K562 (cell line): ENCODE data around the gene TMEM178A. TPM values are rescaled to one million over a fixed set of nuclear protein-coding genes. Genes with fewer than 3 reads are reported as not detected.

Experiments used
- ATAC-seq: fragments of 200-7000 bp; cut with Tn5 transposase; 3 replicates; pipeline ENCODE4 v1.9.1; 2020; ENCODE audit warnings: moderate library complexity
- BruUV-seq: library from RNA; stranded (reverse); fragments of 400-500 nt; replicated peaks from 2 replicates; lab custom pipeline; 2021; lab: Mats Ljungman, UMichigan
- CTCF ChIA-PET: fragments of 300-600 bp; formaldehyde crosslinking; extraction: SDS; loops from one replicate; lab custom pipeline; 2021; ENCODE audit warnings: low intra/inter-chr PET ratio; lab: Yijun Ruan, JAX
- POLR2A ChIA-PET: fragments of 300-600, 350-650 bp; sonication (Branson Sonifier 250); formaldehyde crosslinking; extraction: SDS; loops from one replicate; lab custom pipeline; 2021; ENCODE audit warnings: antibody characterized with exemption, inconsistent platforms; lab: Yijun Ruan, JAX
- DNase-seq, 4 experiments: peaks; one replicate each; pipeline versions ENCODE4 v3.0.0 to v3.0.0-alpha.2; 2011 to 2018; ENCODE audit warnings: low spot score in 3 of 4, mixed read lengths in 3 of 4; ENCODE audit errors: extremely low read depth in 1 of 4
- FAIRE-seq: peaks from 2 replicates; lab custom pipeline; 2011; peaks lifted over from hg19 to GRCh38; lab: Jason Lieb, UNC
- H2AFZ ChIP-seq: 2 replicates; pipeline ENCODE4 v1.6.0; 2011; ENCODE audit warnings: low read depth, low read length, control low read depth, inconsistent platforms
- H3K27ac ChIP-seq: fragments of 200-600 bp; 3 replicates; pipeline ENCODE4 v1.8.0; 2011; ENCODE audit warnings: low read depth, mild to moderate bottlenecking, control low read depth, inconsistent platforms, low read length, moderate library complexity, mixed read lengths; ENCODE audit errors: extremely low read depth
- H3K27me3 ChIP-seq, 2 experiments: fragments of 300-600 bp in 1 of 2; 2 replicates in 1 of 2; 3 replicates in 1 of 2; pipeline versions ENCODE4 v1.6.0 to v1.8.0; 2011; ENCODE audit warnings: inconsistent platforms in 2 of 2, low read length in 2 of 2, mild to moderate bottlenecking in 1 of 2, mixed read lengths in 1 of 2, moderate library complexity in 1 of 2; ENCODE audit not compliant: control insufficient read depth in 2 of 2, insufficient read depth in 2 of 2
- H3K36me3 ChIP-seq: fragments of 300-600 bp; 3 replicates; pipeline ENCODE4 v1.8.0; 2011; ENCODE audit warnings: mild to moderate bottlenecking, low read length, inconsistent platforms; ENCODE audit not compliant: control insufficient read depth, insufficient read depth
- H3K4me1 ChIP-seq, 2 experiments: fragments of 200-600 bp in 1 of 2; replicated peaks in 1 of 2; 2 replicates in 1 of 2; 3 replicates in 1 of 2; pipeline versions ENCODE4 v1.5.1 to v1.8.0; 2011; ENCODE audit warnings: inconsistent platforms in 2 of 2, low read length in 2 of 2, mild to moderate bottlenecking in 1 of 2, mixed read lengths in 1 of 2, moderate library complexity in 1 of 2; ENCODE audit not compliant: control insufficient read depth in 2 of 2, insufficient read depth in 2 of 2
- H3K4me2 ChIP-seq: 2 replicates; pipeline ENCODE4 v1.6.1; 2011; ENCODE audit warnings: low read length, control low read depth, inconsistent platforms, mixed read lengths; ENCODE audit not compliant: insufficient read depth
- H3K4me3 ChIP-seq: fragments of 200-600 bp; sonication (generic), shearing (Covaris generic); 2 replicates; pipeline ENCODE4 v1.5.1; 2016; ENCODE audit warnings: control low read depth, inconsistent platforms
- H3K79me2 ChIP-seq: fragments of 200-600 bp; 3 replicates; pipeline ENCODE4 v1.8.0; 2011; ENCODE audit warnings: low read length, inconsistent platforms; ENCODE audit not compliant: control insufficient read depth, insufficient read depth
- H3K9ac ChIP-seq, 2 experiments: 2 replicates each; pipeline versions ENCODE4 v1.6.0 to v1.6.1; 2011; ENCODE audit warnings: low read depth in 2 of 2, low read length in 2 of 2, control low read depth in 1 of 2, inconsistent platforms in 1 of 2, mild to moderate bottlenecking in 1 of 2, mixed read lengths in 1 of 2; ENCODE audit not compliant: insufficient read depth in 1 of 2
- H3K9me1 ChIP-seq: one replicate; pipeline ENCODE4 v1.6.0; 2011; ENCODE audit warnings: inconsistent platforms, mild to moderate bottlenecking, low read length, moderate library complexity; ENCODE audit not compliant: control insufficient read depth, insufficient read depth
- H3K9me3 ChIP-seq: replicated peaks from 2 replicates; pipeline ENCODE4 v1.5.1; 2011; ENCODE audit warnings: low read depth, low read length, inconsistent platforms; ENCODE audit not compliant: control insufficient read depth, insufficient read depth
- H4K20me1 ChIP-seq: replicated peaks from 2 replicates; pipeline ENCODE4 v1.6.1; 2011; ENCODE audit warnings: low read length, inconsistent platforms, mixed read lengths; ENCODE audit not compliant: control insufficient read depth, insufficient read depth
- ATF7 ChIP-seq: fragments of 450-650 bp; IDR thresholded peaks from 2 replicates; pipeline ENCODE4 v1.7.1; 2014; ENCODE audit warnings: mild to moderate bottlenecking, moderate library complexity
- BCL6 ChIP-seq: fragments of 250-450 bp; sonication (Bioruptor Pico); IDR thresholded peaks from 2 replicates; pipeline ENCODE4 v1.4.0; 2020
- EP400 ChIP-seq: fragments of 450-650 bp; IDR thresholded peaks from 2 replicates; pipeline ENCODE4 v1.6.1; 2017; ENCODE audit warnings: antibody characterized with exemption, mild to moderate bottlenecking, moderate library complexity
- HDAC1 ChIP-seq, 2 experiments: fragments of 450-650 bp; IDR thresholded peaks; 2 replicates each; pipeline ENCODE4 v1.6.1; 2016 to 2017; ENCODE audit warnings: inconsistent platforms in 1 of 2, mild to moderate bottlenecking in 1 of 2, moderate library complexity in 1 of 2
- MEIS2 ChIP-seq: fragments of 450-650 bp; IDR thresholded peaks from 2 replicates; pipeline ENCODE4 v1.6.1; 2014; ENCODE audit warnings: mild to moderate bottlenecking; ENCODE audit not compliant: partially characterized antibody
- PRMT5 ChIP-seq: sonication (generic); formaldehyde crosslinking; IDR thresholded peaks from 2 replicates; pipeline ENCODE4 v1.5.0; 2020; ENCODE audit warnings: missing genetic modification reagents
- RAD51 ChIP-seq: fragments of 450-650 bp; IDR thresholded peaks from 2 replicates; pipeline ENCODE4 v1.7.1; 2016; ENCODE audit warnings: low read depth, mild to moderate bottlenecking, borderline replicate concordance
- RCOR1 ChIP-seq, 2 experiments: IDR thresholded peaks; 2 replicates each; pipeline ENCODE4 v1.6.1; 2012; ENCODE audit warnings: low read depth in 2 of 2, low read length in 2 of 2, borderline replicate concordance in 1 of 2, improper control_type of control experiment in 1 of 2
- SREBF1 ChIP-seq: fragments of 150-350 bp; IDR thresholded peaks from 2 replicates; pipeline ENCODE4 v1.6.1; 2014; ENCODE audit warnings: antibody characterized with exemption, low read depth, low read length, borderline replicate concordance
- TFAM ChIP-seq: fragments of 250-450 bp; sonication (Bioruptor Pico); conservative IDR thresholded peaks from 2 replicates; pipeline ENCODE4 v1.5.0; 2021; ENCODE audit warnings: mild to moderate bottlenecking, moderate library complexity
- ZBTB7A ChIP-seq: IDR thresholded peaks from 2 replicates; pipeline ENCODE4 v1.6.1; 2011; ENCODE audit warnings: low read depth, mild to moderate bottlenecking, low read length, moderate library complexity, borderline replicate concordance; ENCODE audit not compliant: control insufficient read depth
- ZNF124 ChIP-seq: sonication (generic); formaldehyde crosslinking; IDR thresholded peaks from 2 replicates; pipeline ENCODE4 v1.8.1; 2022; ENCODE audit warnings: missing genetic modification reagents
- WGBS: fragments of 100-300 bp; shearing (Covaris generic); methylation state at CpG from one replicate; pipeline ENCODE4 v1.1.6; 2016; ENCODE audit warnings: low coverage, mixed read lengths; ENCODE audit not compliant: insufficient coverage; ENCODE audit errors: missing lambda C conversion rate; 5-methylcytosine and 5-hydroxymethylcytosine counted together
- in situ Hi-C: fragments of 300-500 bp; cut with MboI; formaldehyde crosslinking; loops from 4 replicates; pipeline ENCODE4 v1.15.0; 2018; ENCODE audit warnings: inconsistent platforms, mixed read lengths
- intact Hi-C: fragments of 100-400 bp; cut with micrococcal nuclease; formaldehyde crosslinking; loops from 2 replicates; pipeline ENCODE4 v1.14.2; 2022
- polyA plus RNA-seq, 8 experiments: library from polyadenylated mRNA; depleted of rRNA in 4 of 8; stranded (reverse) in 5 of 8; unstranded in 3 of 8; fragments of >200 nt; fragmentation: Nextera tagmentation in 2 of 8; fragmentation: Illumina TruSeq in 1 of 8; extraction: Ambion mirVana in 2 of 8; extraction: Trizol in 1 of 8; gene quantifications; 2 replicates each; pipeline versions ENCODE4 v1.2.1 to v1.2.3, GENCODE V29; 2011 to 2014; ENCODE audit warnings: inconsistent platforms in 1 of 8, missing spikeins in 1 of 8
- total RNA-seq, 7 experiments: library from RNA; depleted of rRNA in 6 of 7; stranded (reverse); fragments of >200 nt in 6 of 7; fragmentation: Illumina TruSeq in 2 of 7; extraction: Trizol in 2 of 7; gene quantifications; 2 replicates each; pipeline versions ENCODE4 v1.2.1 to v1.2.3, GENCODE V29; 2011 to 2021; ENCODE audit warnings: low replicate concordance in 1 of 7
- TF ChIP-seq, protein P1 (sequence below): fragments of 450-650 bp; IDR thresholded peaks from 2 replicates; pipeline ENCODE4 v1.6.1; 2014; ENCODE audit warnings: low read depth, mild to moderate bottlenecking, moderate library complexity, borderline replicate concordance
- TF ChIP-seq, protein P2 (sequence below): fragments of 450-650 bp; IDR thresholded peaks from 2 replicates; pipeline ENCODE4 v1.6.1; 2017; ENCODE audit warnings: antibody characterized with exemption, mild to moderate bottlenecking
- TF ChIP-seq, protein P3 (sequence below), 2 experiments: IDR thresholded peaks in 1 of 2; conservative IDR thresholded peaks in 1 of 2; 2 replicates each; pipeline ENCODE4 v1.6.1; 2016; ENCODE audit warnings: low read depth in 2 of 2, mild to moderate bottlenecking in 1 of 2, missing compliant biosample characterization in 1 of 2, missing genetic modification characterization in 1 of 2, moderate library complexity in 1 of 2

Gene TMEM178A
- total and polyA plus RNA-seq, 9 of the 15 experiments (the other 6 are each of a cell fraction or from before 2014, with no cell fraction given) = 0.04 to 0.17 TPM; not detected in 7

DNA sequence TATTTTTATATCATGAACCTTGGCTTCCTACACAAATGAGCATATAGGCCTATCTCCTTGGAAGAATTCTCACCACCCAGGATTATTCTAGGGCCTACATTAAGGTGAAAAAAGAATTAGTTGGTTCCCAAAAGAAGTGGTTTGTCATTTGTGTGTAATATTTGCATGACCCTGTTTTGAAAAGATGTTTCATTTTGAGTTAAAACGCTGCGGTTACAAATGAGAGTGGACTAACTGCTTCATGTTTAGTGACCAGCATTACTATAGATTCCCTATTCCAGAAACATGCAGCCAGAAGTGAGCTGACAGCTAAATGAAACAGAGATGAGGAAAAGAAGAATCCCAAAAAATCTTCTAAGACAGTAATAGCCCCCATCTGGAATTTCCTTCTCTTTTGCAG, 44.1 kb upstream of the TMEM178A start:
- H3K27me3 ChIP-seq = peaks cover 10% of the 10 kb centered on the region in 2 experiments; a peak in 3 of 5 replicates
- H3K4me3 ChIP-seq = no peak overlapping the region
- H3K36me3 ChIP-seq = no peaks in the 10 kb centered on the region
- H3K9me1 ChIP-seq = no peaks in the 10 kb centered on the region
- 77% methylated on average over 2 of the region's 2 CpGs for WGBS
- no peak overlapping the region for H3K27ac ChIP-seq
- ChIA-PET POLR2A (no interaction called here), CTCF (no interaction called here)
- FAIRE-seq (no peak), DNase-seq (no peak), ATAC-seq (no peak)
- H3K4me1 ChIP-seq = peaks cover 0 to 4% of the 10 kb centered on the region in 2 experiments; a peak in 3 of 5 replicates
- intact Hi-C loops = no loop called here
- in situ Hi-C loops = no loop called here
- H3K4me2 ChIP-seq = no peak overlapping the region
- H3K79me2 ChIP-seq = no peaks in the 10 kb centered on the region
- H3K9ac ChIP-seq = no peak overlapping the region
- H3K9me3 ChIP-seq = no peaks in the 10 kb centered on the region
- no peaks in the 10 kb centered on the region for H4K20me1 ChIP-seq
- H2AFZ ChIP-seq = no peak overlapping the region
- no TSS peak for BruUV-seq
- TF ChIP-seq, protein P1, sequence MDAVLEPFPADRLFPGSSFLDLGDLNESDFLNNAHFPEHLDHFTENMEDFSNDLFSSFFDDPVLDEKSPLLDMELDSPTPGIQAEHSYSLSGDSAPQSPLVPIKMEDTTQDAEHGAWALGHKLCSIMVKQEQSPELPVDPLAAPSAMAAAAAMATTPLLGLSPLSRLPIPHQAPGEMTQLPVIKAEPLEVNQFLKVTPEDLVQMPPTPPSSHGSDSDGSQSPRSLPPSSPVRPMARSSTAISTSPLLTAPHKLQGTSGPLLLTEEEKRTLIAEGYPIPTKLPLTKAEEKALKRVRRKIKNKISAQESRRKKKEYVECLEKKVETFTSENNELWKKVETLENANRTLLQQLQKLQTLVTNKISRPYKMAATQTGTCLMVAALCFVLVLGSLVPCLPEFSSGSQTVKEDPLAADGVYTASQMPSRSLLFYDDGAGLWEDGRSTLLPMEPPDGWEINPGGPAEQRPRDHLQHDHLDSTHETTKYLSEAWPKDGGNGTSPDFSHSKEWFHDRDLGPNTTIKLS = no peak
- TF ChIP-seq, protein P2, sequence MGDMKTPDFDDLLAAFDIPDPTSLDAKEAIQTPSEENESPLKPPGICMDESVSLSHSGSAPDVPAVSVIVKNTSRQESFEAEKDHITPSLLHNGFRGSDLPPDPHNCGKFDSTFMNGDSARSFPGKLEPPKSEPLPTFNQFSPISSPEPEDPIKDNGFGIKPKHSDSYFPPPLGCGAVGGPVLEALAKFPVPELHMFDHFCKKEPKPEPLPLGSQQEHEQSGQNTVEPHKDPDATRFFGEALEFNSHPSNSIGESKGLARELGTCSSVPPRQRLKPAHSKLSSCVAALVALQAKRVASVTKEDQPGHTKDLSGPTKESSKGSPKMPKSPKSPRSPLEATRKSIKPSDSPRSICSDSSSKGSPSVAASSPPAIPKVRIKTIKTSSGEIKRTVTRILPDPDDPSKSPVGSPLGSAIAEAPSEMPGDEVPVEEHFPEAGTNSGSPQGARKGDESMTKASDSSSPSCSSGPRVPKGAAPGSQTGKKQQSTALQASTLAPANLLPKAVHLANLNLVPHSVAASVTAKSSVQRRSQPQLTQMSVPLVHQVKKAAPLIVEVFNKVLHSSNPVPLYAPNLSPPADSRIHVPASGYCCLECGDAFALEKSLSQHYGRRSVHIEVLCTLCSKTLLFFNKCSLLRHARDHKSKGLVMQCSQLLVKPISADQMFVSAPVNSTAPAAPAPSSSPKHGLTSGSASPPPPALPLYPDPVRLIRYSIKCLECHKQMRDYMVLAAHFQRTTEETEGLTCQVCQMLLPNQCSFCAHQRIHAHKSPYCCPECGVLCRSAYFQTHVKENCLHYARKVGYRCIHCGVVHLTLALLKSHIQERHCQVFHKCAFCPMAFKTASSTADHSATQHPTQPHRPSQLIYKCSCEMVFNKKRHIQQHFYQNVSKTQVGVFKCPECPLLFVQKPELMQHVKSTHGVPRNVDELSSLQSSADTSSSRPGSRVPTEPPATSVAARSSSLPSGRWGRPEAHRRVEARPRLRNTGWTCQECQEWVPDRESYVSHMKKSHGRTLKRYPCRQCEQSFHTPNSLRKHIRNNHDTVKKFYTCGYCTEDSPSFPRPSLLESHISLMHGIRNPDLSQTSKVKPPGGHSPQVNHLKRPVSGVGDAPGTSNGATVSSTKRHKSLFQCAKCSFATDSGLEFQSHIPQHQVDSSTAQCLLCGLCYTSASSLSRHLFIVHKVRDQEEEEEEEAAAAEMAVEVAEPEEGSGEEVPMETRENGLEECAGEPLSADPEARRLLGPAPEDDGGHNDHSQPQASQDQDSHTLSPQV = no peak
- TF ChIP-seq PRMT5 (CRISPR knock-in tag) (no peak), ZBTB7A (no peak), BCL6 (CRISPR knock-in tag) (no peak), ZNF124 (CRISPR knock-in tag) (no peak), RAD51 (no peak), RCOR1 (IDR thresholded peaks at IDR 0.05; ENCODE audit: borderline replicate concordance in 1 of 2, low read depth in 2 of 2, low read length in 2 of 2) (no peak), HDAC1 (IDR thresholded peaks at IDR 0.05) (no peak), ATF7 (no peak), MEIS2 (no peak), TFAM (CRISPR knock-in tag) (no peak), EP400 (no peak), SREBF1 (no peak)
- TF ChIP-seq, protein P3, sequence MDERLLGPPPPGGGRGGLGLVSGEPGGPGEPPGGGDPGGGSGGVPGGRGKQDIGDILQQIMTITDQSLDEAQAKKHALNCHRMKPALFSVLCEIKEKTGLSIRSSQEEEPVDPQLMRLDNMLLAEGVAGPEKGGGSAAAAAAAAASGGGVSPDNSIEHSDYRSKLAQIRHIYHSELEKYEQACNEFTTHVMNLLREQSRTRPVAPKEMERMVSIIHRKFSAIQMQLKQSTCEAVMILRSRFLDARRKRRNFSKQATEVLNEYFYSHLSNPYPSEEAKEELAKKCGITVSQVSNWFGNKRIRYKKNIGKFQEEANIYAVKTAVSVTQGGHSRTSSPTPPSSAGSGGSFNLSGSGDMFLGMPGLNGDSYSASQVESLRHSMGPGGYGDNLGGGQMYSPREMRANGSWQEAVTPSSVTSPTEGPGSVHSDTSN (CRISPR knock-in tag; IDR thresholded peaks at IDR 0.05; ENCODE audit: low read depth) = no peak
- TF ChIP-seq, protein P3 (tag; conservative IDR thresholded peaks at IDR 0.05; ENCODE audit: low read depth) = no peak
